Measurements from ENCODE around the gene MKX.

Gene MKX

GRCh38 chr10:27746397-27747095, 927 bp upstream of the MKX start:
- peaks cover 74% of the 10 kb centered on the region for H3K27me3 ChIP-seq (ENCODE audit: insufficient read depth, insufficient read length)
- DNase-seq (ENCODE audit: low read depth, low spot score) = no peak
- H3K9me3 ChIP-seq (ENCODE audit: insufficient read depth, low read length) = no peaks in the 10 kb centered on the region
- peak overlapping the region; percentile 73 for H3K9ac ChIP-seq (ENCODE audit: insufficient read length, low read depth)
- peaks cover 12% of the 10 kb centered on the region for H3K4me1 ChIP-seq (ENCODE audit: insufficient read depth, insufficient read length)
- peak overlapping the region; percentile 71 for H3K4me3 ChIP-seq (ENCODE audit: insufficient read length, low read depth)
- no peak for TF ChIP-seq ZNF274 (IDR thresholded peaks at IDR 0.05; ENCODE audit: low read depth, low read length)
- peak; percentile 66 for TF ChIP-seq SUZ12 (IDR thresholded peaks at IDR 0.05; ENCODE audit: extremely low read depth, insufficient read depth, insufficient read length)
- no peak for TF ChIP-seq YY1 (IDR thresholded peaks at IDR 0.05; ENCODE audit: insufficient read depth, insufficient read length)
- H3K36me3 ChIP-seq (ENCODE audit: insufficient read depth, insufficient read length, low read length) = no peaks in the 10 kb centered on the region

DNA sequence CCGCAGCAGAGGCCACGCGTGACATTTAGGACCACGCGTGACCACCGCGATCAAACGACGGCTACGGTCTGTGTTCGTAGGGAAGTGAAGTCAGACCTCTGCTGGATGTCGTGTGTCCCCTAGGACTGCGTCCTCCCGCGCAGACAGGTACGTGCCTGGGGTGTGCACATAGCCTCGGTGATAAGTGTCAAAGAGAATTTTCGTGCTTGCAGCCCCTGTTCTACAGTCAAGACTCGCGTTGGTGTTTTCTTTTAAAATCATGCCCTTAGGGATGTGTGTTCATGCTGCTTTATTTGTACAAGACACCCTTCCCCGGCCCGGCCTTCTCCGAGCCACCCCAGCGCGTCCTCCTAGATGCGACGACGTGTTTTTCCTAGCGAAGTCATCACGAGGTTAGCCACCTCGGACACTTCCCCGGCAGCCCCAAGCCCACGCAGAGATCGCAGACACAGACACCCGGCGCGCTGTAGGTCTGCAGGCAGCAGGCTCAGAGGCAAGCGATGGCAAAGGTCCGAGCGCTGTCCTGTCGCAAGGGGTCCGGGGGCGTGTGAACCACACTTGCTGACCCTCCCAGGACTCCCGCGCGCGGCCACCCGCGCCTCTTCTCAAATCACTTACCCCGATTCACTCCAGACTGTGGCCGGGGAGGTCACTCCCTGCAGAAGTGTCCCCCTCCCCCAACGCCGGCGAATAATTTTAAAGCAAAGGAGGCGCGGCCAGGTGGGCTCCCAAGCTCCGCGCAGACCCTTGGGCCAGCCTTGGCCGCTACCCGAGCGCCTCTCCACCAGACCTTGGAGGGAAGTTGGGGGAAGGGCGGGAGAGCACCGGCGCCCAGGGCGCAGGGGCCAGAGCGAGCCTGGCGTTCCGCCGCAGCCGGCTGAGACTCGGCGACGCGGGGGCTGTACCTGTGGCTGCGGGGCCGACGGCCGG, 552 bp downstream of the MKX start:
- Histone ChIP-seq H3K9ac (ENCODE audit: insufficient read length, low read depth) (peak overlapping the region; percentile 73), H3K27me3 (ENCODE audit: insufficient read depth, insufficient read length) (peaks cover 83% of the 10 kb centered on the region)
- no peak for DNase-seq (ENCODE audit: low read depth, low spot score)

GRCh38 chr10:27743877-27744801, 1.5 kb downstream of the MKX start:
- H3K4me3 ChIP-seq (ENCODE audit: insufficient read length, low read depth) = peak overlapping the region; percentile 71
- no peak for DNase-seq (ENCODE audit: low read depth, low spot score)
- peak overlapping the region; percentile 52 for H3K9ac ChIP-seq (ENCODE audit: insufficient read length, low read depth)

More for the DNA sequence above, 552 bp downstream of the MKX start:
- Histone ChIP-seq H3K4me3 (ENCODE audit: insufficient read length, low read depth) (peak overlapping the region; percentile 71), H3K36me3 (ENCODE audit: insufficient read depth, insufficient read length, low read length) (no peaks in the 10 kb centered on the region), H3K9me3 (ENCODE audit: insufficient read depth, low read length) (no peaks in the 10 kb centered on the region), H3K4me1 (ENCODE audit: insufficient read depth, insufficient read length) (peaks cover 12% of the 10 kb centered on the region)
- no peak for TF ChIP-seq ZNF274 (IDR thresholded peaks at IDR 0.05; ENCODE audit: low read depth, low read length)

GRCh38 chr10:27743012-27743876, 2.4 kb downstream of the MKX start:
- peak overlapping the region; percentile 81 for H3K9ac ChIP-seq (ENCODE audit: insufficient read length, low read depth)
- H3K9me3 ChIP-seq (ENCODE audit: insufficient read depth, low read length) = no peaks in the 10 kb centered on the region
- no peak for DNase-seq (ENCODE audit: low read depth, low spot score)
- peaks cover 70% of the 10 kb centered on the region for H3K27me3 ChIP-seq (ENCODE audit: insufficient read depth, insufficient read length)
- TF ChIP-seq SUZ12 (IDR thresholded peaks at IDR 0.05; ENCODE audit: extremely low read depth, insufficient read depth, insufficient read length) = no peak
- no peak for TF ChIP-seq YY1 (IDR thresholded peaks at IDR 0.05; ENCODE audit: insufficient read depth, insufficient read length)
- TF ChIP-seq ZNF274 (IDR thresholded peaks at IDR 0.05; ENCODE audit: low read depth, low read length) = no peak
- H3K4me1 ChIP-seq (ENCODE audit: insufficient read depth, insufficient read length) = peaks cover 12% of the 10 kb centered on the region
- no peaks in the 10 kb centered on the region for H3K36me3 ChIP-seq (ENCODE audit: insufficient read depth, insufficient read length, low read length)
- H3K4me3 ChIP-seq (ENCODE audit: insufficient read length, low read depth) = peak overlapping the region; percentile 71

More at GRCh38 chr10:27743877-27744801, 1.5 kb downstream of the MKX start:
- H3K4me1 ChIP-seq (ENCODE audit: insufficient read depth, insufficient read length) = peaks cover 12% of the 10 kb centered on the region
- peaks cover 79% of the 10 kb centered on the region for H3K27me3 ChIP-seq (ENCODE audit: insufficient read depth, insufficient read length)
- TF ChIP-seq SUZ12 (IDR thresholded peaks at IDR 0.05; ENCODE audit: extremely low read depth, insufficient read depth, insufficient read length) (peak; percentile 65), YY1 (IDR thresholded peaks at IDR 0.05; ENCODE audit: insufficient read depth, insufficient read length) (no peak)
- H3K9me3 ChIP-seq (ENCODE audit: insufficient read depth, low read length) = no peaks in the 10 kb centered on the region
- no peaks in the 10 kb centered on the region for H3K36me3 ChIP-seq (ENCODE audit: insufficient read depth, insufficient read length, low read length)

DNA sequence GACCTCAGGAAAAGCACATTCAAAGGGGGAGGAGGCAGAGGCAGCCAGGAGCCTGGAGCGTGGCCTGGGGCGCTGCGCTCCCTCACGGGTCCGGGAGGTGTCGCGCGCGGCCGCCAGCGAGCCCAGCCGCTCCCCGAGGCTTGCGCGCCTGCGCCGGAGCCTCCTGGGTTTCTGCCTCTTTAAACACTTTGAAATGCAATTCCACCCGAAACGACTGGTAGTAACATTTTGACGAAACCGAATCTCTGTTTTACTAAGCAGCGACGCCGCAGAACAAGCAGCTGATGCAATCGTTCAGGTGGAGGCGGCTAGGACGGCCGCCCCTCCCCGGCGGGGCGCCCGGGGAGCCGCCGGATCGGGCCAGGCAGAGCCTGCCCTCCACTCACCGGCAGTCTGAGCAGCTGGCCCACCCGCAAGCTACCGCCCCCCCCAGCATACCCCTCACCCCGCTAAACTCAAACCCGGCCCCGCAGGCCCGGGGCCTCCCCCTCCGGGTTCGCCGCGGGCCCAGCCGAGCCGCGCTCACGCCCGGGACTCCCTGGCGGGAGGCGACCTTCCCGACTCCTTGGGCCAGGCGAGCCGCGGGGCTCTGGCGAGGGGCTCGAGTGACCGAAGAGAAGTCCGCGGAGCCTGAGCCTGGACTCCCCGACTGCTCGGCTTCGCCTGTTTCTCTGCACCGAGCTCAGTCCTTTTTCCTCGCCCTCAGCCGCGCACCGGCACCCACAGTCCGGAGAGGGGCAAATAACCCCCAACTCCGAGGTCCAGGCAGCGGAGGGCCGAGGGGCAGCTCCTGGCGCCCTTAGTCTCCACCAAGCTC, 3.2 kb downstream of the MKX start:
- Histone ChIP-seq H3K4me3 (ENCODE audit: insufficient read length, low read depth) (peak overlapping the region; percentile 71), H3K4me1 (ENCODE audit: insufficient read depth, insufficient read length) (peaks cover 12% of the 10 kb centered on the region), H3K9me3 (ENCODE audit: insufficient read depth, low read length) (no peaks in the 10 kb centered on the region), H3K9ac (ENCODE audit: insufficient read length, low read depth) (peak overlapping the region; percentile 81), H3K27me3 (ENCODE audit: insufficient read depth, insufficient read length) (peaks cover 62% of the 10 kb centered on the region), H3K36me3 (ENCODE audit: insufficient read depth, insufficient read length, low read length) (no peaks in the 10 kb centered on the region)
- TF ChIP-seq SUZ12 (IDR thresholded peaks at IDR 0.05; ENCODE audit: extremely low read depth, insufficient read depth, insufficient read length) (no peak), ZNF274 (IDR thresholded peaks at IDR 0.05; ENCODE audit: low read depth, low read length) (no peak), YY1 (IDR thresholded peaks at IDR 0.05; ENCODE audit: insufficient read depth, insufficient read length) (no peak)
- no peak for DNase-seq (ENCODE audit: low read depth, low spot score)

Data from NT2/D1 (cell line).